Retinal pigment epithelial cell (primary cell): ENCODE measurements around the gene CDRT15.

Experiments
- DNase-seq: peaks from one replicate; pipeline ENCODE4 v3.0.0-alpha.2; 2010; ENCODE audit warnings: low read depth
- H3K4me3 ChIP-seq: 2 replicates; pipeline ENCODE4 v1.5.1; 2011; ENCODE audit warnings: mild to moderate bottlenecking, low read length, control low read depth, moderate library complexity
- CTCF ChIP-seq: conservative IDR thresholded peaks from 2 replicates; pipeline ENCODE4 v1.5.1; 2011; ENCODE audit warnings: low read depth, low read length, control low read depth, inconsistent platforms

Gene CDRT15

GRCh38 chr17:14202388-14203166 is 34.1 kb downstream of the CDRT15 start:
- no peak overlapping the region for H3K4me3 ChIP-seq
- no peak for DNase-seq
- TF ChIP-seq CTCF: no peak

- no peak overlapping the region for H3K4me3 ChIP-seq
- DNase-seq: no peak
- no peak for TF ChIP-seq CTCF
Measured at GRCh38 chr17:14201988-14202380, 34.7 kb downstream of the CDRT15 start.

GRCh38 chr17:14201021-14201987 is 35.4 kb downstream of the CDRT15 start:
- DNase-seq: no peak
- no peak for TF ChIP-seq CTCF
- H3K4me3 ChIP-seq: no peak overlapping the region

GRCh38 chr17:14200354-14200753 is 36.3 kb downstream of the CDRT15 start:
- no peak for DNase-seq
- TF ChIP-seq CTCF: no peak
- H3K4me3 ChIP-seq: no peak overlapping the region

GRCh38 chr17:14199601-14200000 is 37.1 kb downstream of the CDRT15 start:
- no peak for DNase-seq
- no peak overlapping the region for H3K4me3 ChIP-seq
- no peak for TF ChIP-seq CTCF

- TF ChIP-seq CTCF: no peak
- no peak for DNase-seq
- H3K4me3 ChIP-seq: no peak overlapping the region
Measured at GRCh38 chr17:14198575-14198974, 38.1 kb downstream of the CDRT15 start.
